Cardiac fibroblast (primary cell): ENCODE data around the gene LUC7L2.
"Not testable (repeated sequence)": the region's sequence is repeated elsewhere in the genome, so short reads cannot be mapped to it uniquely, and the experiment has no call there.

Source experiments
- DNase-seq, 2 donors: peaks; one replicate each; pipeline versions ENCODE4 v3.0.0 to v3.0.0-alpha.2; 2010; ENCODE audit warnings: low read depth in 2 of 2
- H3K4me3 ChIP-seq, 2 donors: replicated peaks in 1 of 2; 1 replicate in 1 of 2; 2 replicates in 1 of 2; pipeline ENCODE4 v1.5.1; 2011; ENCODE audit warnings: low read depth in 2 of 2, low read length in 2 of 2, mild to moderate bottlenecking in 2 of 2, moderate library complexity in 1 of 2
- TF ChIP-seq, protein P1 (sequence below): IDR thresholded peaks from one replicate; pipeline ENCODE4 v1.5.1; 2011; ENCODE audit warnings: low read depth, mild to moderate bottlenecking, low read length, inconsistent platforms

LUC7L2 gene

DNA sequence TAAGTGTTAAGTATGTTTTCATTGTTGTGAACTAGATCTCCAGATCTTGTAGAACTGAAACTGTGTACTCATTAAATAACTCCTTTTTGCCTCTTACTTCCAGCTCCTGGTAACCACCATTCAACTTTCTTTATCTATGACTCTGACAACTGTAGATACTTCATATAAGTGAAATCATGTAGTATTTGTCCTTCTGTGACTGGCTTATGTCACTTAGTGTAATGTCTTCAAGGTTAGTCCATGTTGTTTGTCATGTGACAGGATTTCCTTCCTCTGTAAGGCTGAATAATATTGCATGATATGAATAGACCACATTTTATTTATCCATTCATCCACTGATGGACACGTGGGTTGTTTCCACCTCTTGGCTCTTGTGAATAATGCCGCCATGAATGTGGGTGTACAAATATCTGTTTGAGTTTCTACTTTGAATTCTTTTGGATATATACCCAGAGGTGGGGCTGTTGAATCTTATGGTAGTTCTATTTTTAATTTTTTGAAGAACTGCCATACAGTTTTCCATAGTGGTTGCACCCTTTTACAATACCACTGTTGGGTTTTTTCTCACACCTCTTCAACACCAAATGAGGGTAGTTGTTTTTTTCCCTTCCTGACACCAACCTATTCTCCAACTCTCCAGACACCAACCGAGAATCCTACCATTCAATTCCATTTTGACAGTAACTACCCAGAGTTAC lies 29.2 kb upstream of the LUC7L2 start:
- no peak overlapping the region for H3K4me3 ChIP-seq
- TF ChIP-seq, protein P1, sequence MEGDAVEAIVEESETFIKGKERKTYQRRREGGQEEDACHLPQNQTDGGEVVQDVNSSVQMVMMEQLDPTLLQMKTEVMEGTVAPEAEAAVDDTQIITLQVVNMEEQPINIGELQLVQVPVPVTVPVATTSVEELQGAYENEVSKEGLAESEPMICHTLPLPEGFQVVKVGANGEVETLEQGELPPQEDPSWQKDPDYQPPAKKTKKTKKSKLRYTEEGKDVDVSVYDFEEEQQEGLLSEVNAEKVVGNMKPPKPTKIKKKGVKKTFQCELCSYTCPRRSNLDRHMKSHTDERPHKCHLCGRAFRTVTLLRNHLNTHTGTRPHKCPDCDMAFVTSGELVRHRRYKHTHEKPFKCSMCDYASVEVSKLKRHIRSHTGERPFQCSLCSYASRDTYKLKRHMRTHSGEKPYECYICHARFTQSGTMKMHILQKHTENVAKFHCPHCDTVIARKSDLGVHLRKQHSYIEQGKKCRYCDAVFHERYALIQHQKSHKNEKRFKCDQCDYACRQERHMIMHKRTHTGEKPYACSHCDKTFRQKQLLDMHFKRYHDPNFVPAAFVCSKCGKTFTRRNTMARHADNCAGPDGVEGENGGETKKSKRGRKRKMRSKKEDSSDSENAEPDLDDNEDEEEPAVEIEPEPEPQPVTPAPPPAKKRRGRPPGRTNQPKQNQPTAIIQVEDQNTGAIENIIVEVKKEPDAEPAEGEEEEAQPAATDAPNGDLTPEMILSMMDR: no peak
- DNase-seq: no peak

DNA sequence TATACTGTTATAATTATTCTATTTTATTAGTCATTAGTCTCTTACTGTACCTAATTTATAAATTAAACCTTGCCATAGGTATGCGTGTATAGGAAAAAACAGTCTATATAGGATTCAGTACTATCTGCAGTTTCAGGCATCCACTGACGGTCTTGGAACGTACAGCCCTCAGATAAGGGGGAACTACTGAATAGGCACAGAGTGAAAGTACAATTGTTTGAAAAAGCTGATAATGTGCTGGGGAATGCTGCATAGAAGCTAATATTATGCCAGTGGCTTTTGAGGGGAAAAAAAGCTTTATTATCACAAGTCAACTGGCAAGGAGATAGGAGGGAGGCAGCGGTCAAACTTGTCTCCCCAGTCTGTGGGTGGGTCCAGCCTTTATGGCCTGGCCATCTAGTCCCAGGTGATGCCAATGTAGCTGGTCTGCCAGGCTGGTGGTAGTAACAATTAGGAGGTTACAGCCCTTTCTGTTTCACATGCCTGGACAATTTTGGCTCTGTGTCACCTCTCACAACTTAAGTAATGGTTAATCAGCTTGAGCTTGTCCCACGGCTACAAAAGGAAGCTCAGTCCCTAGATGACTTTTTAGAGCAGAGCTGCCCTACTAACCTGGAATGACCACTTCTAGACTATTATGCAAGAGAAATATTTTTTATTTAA lies 26.9 kb upstream of the LUC7L2 start:
- TF ChIP-seq, protein P1: no peak
- no peak overlapping the region for H3K4me3 ChIP-seq
- peak in 1 of 2 donors; percentile 36 for DNase-seq

GRCh38 chr7:139333443-139333842 lies 26.3 kb upstream of the LUC7L2 start:
- not testable (repeated sequence) for DNase-seq, H3K4me3 ChIP-seq

DNA sequence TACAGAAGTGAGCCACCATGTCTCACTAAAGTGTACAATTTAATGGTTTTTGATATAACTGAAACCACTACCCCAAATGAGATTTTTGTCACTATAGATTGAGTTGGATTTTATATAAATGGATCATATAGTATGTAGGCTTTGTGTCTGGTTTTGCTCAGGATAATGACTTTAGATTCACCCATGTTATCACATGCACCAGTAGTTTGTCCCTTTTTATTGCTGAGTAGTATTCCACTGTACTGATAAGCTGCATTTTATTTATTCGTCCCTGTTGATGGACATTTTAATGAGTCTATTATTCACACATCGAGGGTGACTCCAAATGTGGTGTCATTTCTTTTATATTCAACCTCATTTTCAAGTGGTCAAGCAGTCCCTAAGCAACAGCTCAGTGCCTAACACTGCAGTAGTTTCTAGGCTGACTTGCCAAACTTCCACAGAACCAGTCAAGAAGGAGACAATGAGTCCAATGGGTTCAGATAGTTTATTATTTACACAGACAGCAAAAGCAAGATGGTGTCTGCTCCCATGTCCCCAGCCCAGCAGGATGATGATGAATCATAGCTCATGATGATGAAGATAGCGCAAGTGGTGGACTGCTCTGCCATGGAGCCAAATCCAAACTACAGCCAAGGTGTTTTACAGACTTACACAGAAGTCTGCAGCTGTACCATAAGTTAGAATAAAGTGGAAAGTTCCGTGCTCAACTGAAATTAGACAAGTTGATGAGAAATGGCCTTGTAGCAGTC lies 25.1 kb upstream of the LUC7L2 start:
- TF ChIP-seq, protein P1: no peak
- H3K4me3 ChIP-seq: no peak overlapping the region
- DNase-seq: no peak

DNA sequence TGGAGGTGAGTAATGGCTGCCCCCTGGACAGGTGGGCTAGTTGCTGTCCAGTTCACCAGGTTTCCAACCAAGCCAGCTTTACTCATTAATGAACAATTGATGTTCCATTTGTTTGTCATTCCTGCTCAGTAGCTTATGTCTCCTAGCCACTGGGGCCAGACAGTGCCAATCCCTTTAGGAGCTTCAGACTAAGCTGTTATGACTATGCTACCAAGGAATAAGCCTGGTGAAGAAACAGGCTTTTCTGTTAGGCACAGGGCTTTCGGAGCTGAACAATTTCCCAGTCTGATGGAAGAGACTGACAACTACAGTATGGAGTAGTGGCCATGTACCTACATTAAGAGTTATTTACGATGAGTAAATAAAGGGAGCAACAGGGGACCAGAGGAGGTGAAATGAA lies 20.7 kb upstream of the LUC7L2 start:
- H3K4me3 ChIP-seq: no peak overlapping the region
- TF ChIP-seq, protein P1: no peak
- DNase-seq: no peak

DNA sequence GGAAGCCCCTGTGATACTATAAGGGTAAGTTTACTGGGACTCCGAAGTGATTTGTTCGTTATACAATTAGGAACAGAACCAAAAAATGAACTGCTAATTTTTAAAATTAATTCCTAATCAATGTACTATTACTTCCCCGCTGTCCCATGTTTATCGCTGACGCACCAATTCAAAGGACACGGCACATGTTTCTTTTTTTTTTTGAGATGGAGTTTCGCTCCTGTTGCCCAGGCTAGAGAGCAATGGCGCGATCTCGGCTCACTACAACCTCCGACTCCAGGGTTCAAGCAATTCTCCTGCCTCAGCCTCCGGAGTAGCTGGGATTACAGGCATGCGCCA lies 20.0 kb upstream of the LUC7L2 start:
- DNase-seq: no peak
- TF ChIP-seq, protein P1: no peak
- peak overlapping the region; percentile 94 to 96 for H3K4me3 ChIP-seq
